Posterior vena cava (tissue), 2 donors: Measurements from ENCODE around the gene RIPOR3. TPM values are rescaled to one million over a fixed set of nuclear protein-coding genes. Genes with fewer than 3 reads are reported as not detected.
"Not testable (repeated sequence)": the region's sequence is repeated elsewhere in the genome, so short reads cannot be mapped to it uniquely, and the experiment has no call there.

Experiments used
- DNase-seq: peaks from one replicate; pipeline ENCODE4 v3.0.0-alpha.2; 2020; ENCODE audit warnings: low spot score
- intact Hi-C, 2 donors: fragments of 100-400 bp; cut with DNase I; formaldehyde crosslinking; loops; one replicate each; pipeline versions ENCODE4 v1.14.1 to v1.14.2; 2022 to 2023
- total RNA-seq, 2 donors: library from RNA; stranded (reverse); fragmentation: NEBNext Ultra II Directional; extraction: Animal tissue kit (Norgen Biotek cat#: 25700); gene quantifications; one replicate each; pipeline ENCODE4 v1.2.1, GENCODE V29; 2021
- donor health status: DM: yes; HTN: yes; CAD: no.
- donor health status: DM: yes; HTN: yes; CAD: no.

Gene RIPOR3
- total RNA-seq, 2 donors from 2014 or later, result 10.6 to 11.2 TPM

- peak; percentile 87 for DNase-seq
- intact Hi-C loops, result no loop called here
Measured at GRCh38 chr20:50645253-50646068, 45.9 kb downstream of the RIPOR3 start.

- intact Hi-C loops, result no loop called here
- no peak for DNase-seq
Measured at GRCh38 chr20:50642288-50642803, 49.0 kb downstream of the RIPOR3 start.

DNA sequence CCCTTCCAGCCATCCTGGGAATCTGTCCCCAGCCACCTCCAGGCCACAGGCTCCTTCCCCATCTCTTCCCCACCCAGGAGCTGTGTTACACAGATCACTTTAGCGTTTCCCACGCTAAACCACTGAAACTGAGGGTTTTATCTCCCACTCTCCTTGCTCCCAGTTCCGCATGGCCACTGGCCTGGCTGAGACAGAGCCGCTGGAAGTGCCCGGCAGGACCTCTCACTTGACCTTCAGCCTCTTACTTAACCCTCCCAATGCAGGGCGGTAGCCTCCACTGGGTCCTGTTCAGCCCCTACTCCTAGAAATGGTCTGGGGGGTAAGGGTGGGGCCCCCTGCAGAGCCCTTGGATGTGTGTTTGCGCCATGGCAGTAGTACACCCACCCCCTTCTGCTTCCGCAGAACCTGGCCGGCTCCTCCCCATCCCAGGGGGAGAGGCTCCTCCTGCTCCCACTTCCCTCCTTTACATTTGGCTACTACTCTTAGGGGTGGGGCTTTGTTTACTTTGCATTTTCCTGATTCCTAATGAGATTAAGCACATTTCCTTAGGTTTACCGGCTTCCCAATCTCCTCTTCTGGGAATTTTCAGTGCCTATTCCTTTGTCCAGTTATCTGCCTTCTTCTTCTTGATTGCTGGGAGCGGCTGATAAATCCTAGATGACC is 49.6 kb downstream of the RIPOR3 start:
- intact Hi-C loops, DNase-seq: not testable (repeated sequence)

GRCh38 chr20:50639971-50640711 is 51.2 kb downstream of the RIPOR3 start:
- DNase-seq, intact Hi-C loops: not testable (repeated sequence)

- intact Hi-C loops, result not testable (repeated sequence)
- DNase-seq, result peak; percentile 87
Measured at GRCh38 chr20:50638015-50638847, 53.1 kb downstream of the RIPOR3 start.

DNA sequence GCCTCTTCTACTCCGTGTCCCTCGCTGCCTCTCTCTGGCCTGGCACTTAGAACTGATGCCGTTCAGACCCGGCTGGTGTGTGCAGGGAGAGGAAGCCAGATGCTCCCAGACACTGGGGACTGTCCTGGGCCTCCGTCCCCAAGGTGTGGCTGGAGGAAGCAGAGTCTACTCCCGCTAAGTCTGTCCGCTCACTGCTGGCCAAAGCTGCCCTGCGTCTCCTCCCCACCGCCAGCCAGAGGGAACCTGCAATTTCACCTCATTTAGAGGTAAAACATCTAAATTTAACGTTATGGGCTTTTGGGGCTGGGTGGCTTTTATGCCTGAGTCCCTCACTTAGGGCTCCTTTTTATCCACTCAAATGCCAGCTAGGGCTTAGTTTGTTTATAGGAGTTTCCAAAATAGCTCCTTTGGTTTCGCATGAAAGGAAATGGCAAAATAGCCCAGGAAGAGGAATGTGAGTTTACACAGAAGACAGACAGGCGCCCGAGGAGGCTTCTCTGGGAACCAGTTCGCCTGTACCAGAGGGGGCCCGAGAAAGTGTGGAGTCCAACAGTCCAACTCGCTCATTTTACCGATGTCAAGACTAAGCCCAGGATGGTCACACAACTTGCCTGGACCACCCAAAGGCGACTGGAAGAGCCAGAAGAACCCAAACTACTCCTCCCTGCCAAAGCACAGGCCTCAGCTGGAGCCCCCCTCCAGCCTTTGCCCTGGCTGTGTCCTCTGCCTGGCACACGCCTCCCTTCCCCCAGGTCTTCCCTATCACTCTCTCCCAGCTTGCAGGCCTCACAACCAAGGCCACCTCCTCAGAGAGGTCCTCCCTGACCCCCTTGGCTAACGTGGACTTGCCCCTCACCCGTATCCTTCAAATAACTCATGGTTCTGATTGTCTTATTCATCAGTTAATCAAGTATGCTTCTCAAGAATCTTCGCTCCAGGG is 54.5 kb downstream of the RIPOR3 start:
- intact Hi-C loops, result no loop called here
- DNase-seq, result no peak

- intact Hi-C loops, result no loop called here
- peak; percentile 84 for DNase-seq
Measured at GRCh38 chr20:50635676-50636600, 55.4 kb downstream of the RIPOR3 start.

DNA sequence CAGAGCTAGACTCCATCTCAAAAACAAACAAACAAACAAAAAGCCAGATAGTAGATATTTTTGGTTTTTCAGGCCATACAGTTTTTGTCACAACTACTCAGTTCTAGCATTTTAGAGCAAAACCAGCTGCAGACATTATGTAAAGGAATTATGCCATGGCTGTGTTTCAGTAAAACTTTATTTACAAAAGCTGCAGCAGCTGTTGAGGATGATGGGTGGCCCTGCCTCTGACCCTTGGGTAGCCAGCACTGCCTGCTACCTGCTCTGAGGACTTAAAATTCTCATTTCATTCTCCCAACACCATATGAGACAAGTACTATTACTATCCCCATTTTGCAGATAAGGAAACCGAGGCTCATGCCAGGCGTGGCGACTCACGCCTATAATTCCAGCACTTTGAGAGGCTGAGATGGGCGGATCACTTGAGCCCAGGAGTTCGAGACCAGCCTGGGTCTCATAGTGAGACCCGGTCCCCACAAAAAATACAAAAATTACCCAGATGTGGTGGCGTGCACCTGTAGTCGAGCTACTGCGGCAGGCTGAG is 56.3 kb downstream of the RIPOR3 start:
- intact Hi-C loops, result no loop called here
- no peak for DNase-seq

DNA sequence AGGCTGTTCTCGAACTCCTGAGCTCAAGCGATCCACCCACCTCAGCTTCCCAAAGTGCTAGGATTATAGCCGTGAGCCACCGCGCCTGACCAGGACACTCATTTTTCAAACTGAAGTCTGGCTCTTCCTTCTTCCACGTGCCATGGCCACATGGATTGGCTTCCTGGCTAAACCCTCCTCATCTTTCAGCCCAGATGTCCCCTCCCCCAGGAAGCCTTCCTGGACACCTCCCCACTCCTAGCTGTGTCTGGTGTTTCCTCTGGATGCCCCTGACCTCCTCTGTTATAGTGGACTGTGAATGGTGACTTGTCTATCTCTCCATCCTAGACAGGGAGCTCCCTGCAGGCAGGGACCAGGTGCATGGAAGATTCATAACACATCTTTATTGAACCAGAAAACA is 57.2 kb downstream of the RIPOR3 start:
- no peak for DNase-seq
- intact Hi-C loops, result no loop called here

DNA sequence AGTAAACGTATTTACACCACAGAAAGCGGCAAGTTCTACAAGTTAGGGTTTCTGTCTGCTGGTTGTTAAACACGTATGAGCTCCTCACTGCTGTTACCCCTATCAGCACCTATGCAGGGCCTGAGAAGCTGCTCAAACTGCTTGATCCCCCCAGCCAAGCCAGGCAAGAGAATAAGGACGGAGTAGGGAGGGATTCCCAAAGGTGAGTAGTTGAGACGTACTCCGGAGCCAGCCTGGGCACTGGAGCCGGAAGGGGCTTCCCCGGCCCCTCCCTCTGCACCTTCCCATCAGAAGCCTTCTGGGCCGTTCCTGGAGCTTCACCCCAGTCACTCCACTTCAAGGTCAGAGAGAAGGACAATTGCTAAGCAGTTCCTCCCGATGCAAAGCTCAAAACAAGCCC is 58.0 kb downstream of the RIPOR3 start:
- DNase-seq, result no peak
- intact Hi-C loops, result no loop called here

- intact Hi-C loops, result no loop called here
Measured at GRCh38 chr20:50632701-50633100, 58.6 kb downstream of the RIPOR3 start.

GRCh38 chr20:50632236-50632635 is 59.1 kb downstream of the RIPOR3 start:
- no peak for DNase-seq
- intact Hi-C loops, result no loop called here

More at GRCh38 chr20:50632701-50633100, 58.6 kb downstream of the RIPOR3 start:
- DNase-seq, result no peak

GRCh38 chr20:50630578-50631263 is 60.6 kb downstream of the RIPOR3 start:
- no peak for DNase-seq
- intact Hi-C loops, result no loop called here

DNA sequence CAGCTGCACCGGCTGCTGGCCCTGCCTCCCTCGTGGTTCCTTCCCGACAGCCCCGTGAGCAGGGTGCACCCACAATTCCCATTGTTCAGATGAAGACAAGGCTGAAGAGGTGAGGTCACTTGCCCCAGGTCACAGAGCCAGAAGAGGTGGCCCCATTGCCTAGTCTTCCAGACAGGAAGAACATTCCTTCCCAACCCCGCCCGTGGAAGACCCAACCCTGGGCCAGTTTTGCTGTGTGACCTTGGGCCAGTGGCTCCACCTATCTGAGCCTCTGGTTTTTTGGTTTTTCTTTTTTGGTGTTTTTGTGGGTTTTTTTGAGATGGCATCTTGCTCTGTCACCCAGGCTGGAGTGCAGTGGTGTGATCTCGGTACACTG is 61.7 kb downstream of the RIPOR3 start:
- intact Hi-C loops, result loop anchor here in 1 of 2 donors (10.0 kb wide), 1 partner anchor 115 kb away; no protein-coding TSS in a partner anchor
- no peak for DNase-seq

DNA sequence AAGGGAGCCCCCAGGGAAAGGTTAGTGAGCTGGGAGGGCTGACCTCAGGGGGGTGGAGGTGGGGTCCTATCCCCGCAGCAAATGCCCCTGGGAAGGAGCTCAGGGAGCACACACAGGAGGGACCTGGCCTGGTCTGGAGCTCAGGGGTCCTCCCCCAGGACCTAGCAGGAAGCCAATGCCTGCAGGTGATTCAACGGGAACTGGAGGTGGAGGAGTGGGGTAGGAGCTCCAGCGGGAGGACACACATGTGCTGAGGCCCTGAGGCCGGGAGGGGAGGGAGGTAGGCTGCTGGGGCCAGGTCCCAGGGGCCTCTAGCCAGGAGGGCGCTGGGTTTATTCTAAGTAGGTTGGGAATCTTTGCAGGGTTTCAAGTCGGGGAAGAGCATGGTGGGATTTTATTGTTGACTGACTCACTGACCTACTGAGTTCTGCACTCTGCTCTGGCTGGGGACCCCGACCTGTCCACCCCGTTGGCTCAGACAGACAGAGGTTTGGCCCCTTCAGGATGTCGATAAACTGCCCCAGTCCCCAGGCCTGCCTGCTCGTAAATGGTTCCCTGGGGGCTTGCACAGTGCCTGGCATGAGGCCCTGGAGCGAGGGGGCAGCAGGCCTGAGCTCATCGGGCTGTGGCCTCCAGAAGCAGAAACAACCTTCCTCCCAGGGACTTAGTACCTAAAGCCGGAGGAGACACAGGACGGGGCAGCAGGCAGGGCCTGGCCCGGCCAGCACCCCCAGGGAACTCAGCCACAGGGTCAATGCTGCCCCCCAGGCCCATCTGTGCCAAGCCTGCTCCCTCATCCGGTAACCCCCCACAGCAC is 62.3 kb downstream of the RIPOR3 start:
- DNase-seq, result no peak
- intact Hi-C loops, result loop anchor here in 1 of 2 donors (10.0 kb wide), 1 partner anchor 116 kb away; no protein-coding TSS in a partner anchor
